ENCODE measurements around the gene AFAP1. TPM values are rescaled to one million over a fixed set of nuclear protein-coding genes. Genes with fewer than 3 reads are reported as not detected.

The AFAP1 gene
- total RNA-seq, 1 experiment from 2014 or later: 23.6 TPM

- TF ChIP-seq AR (CRISPR knock-in tag; IDR thresholded peaks at IDR 0.05): no peak
Measured at GRCh38 chr4:7799306-7799705, 140.4 kb downstream of the AFAP1 start (continued).

DNA sequence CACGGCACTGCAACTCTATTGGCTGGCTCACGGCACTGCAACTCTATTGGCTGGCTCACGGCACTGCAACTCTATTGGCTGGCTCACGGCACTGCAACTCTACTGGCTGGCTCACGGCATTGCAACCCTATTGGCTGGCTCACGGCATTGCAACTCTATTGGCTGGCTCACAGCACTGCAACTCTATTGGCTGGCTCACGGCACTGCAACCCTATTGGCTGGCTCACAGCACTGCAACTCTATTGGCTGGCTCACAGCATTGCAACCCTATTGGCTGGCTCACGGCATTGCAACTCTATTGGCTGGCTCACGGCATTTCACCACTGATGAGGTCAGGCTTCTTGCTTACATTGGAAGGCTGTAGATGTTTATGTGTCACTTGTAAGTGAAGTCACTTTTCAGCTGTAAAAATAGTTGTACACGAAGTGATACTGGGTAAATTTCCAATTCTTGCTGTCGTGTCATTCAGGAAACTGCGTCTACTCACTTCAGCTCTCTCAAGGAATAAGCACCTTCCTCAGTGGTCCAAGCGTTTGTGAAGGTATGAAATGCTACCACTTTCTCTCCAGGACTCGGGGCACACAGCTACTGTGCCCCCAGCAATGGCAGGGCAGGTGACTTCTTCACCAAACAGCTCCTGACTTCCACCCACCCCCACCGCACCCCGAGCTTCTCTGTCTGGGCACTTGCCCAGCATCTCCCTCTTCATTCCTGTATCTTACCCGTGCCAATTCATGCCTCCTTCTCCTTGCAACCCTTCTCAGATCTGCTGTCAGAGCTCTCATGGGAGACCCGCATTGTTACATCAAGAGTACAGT is 141.3 kb downstream of the AFAP1 start:
- ATAC-seq (no peak), DNase-seq (ENCODE audit: low spot score) (no peak)
- Mint-ChIP-seq H3K27me3 (ENCODE audit: low read depth) (no peaks in the 10 kb centered on the region), H3K4me3 (no peak overlapping the region), H3K36me3 (peaks cover 38% of the 10 kb centered on the region), H3K4me1 (no peaks in the 10 kb centered on the region; the same call in 1 of the 2 replicates), H3K9me3 (peaks cover 13% of the 10 kb centered on the region), H3K27ac (no peak overlapping the region)
- CTCF ChIA-PET: interaction anchor here (2.0 kb wide), 1 partner anchor 37 kb away, joined by 6 read pairs; no protein-coding TSS in a partner anchor
- TF ChIP-seq FOXP1 (CRISPR knock-in tag; IDR thresholded peaks at IDR 0.05; ENCODE audit: borderline replicate concordance) (no peak), NFYB (CRISPR knock-in tag; conservative IDR thresholded peaks at IDR 0.05; ENCODE audit: low read depth) (peak; percentile 76)
- POLR2A ChIA-PET: no interaction called here

- Mint-ChIP-seq H3K9me3 (peaks cover 13% of the 10 kb centered on the region), H3K27me3 (ENCODE audit: low read depth) (no peaks in the 10 kb centered on the region), H3K4me1 (no peaks in the 10 kb centered on the region; the same call in 1 of the 2 replicates), H3K27ac (no peak overlapping the region), H3K4me3 (no peak overlapping the region), H3K36me3 (peaks cover 40% of the 10 kb centered on the region)
- ChIA-PET CTCF (no interaction called here), POLR2A (no interaction called here)
- TF ChIP-seq ELF4 (CRISPR knock-in tag; IDR thresholded peaks at IDR 0.05; ENCODE audit: low read depth) (no peak), NR3C1 (CRISPR knock-in tag; conservative IDR thresholded peaks at IDR 0.05; ENCODE audit: low read depth) (no peak), ZNF512 (CRISPR knock-in tag; IDR thresholded peaks at IDR 0.05; ENCODE audit: borderline replicate concordance) (no peak), JUN (CRISPR knock-in tag; IDR thresholded peaks at IDR 0.05) (no peak), SOX15 (CRISPR knock-in tag; IDR thresholded peaks at IDR 0.05) (no peak), SMAD4 (CRISPR knock-in tag; IDR thresholded peaks at IDR 0.05) (no peak), ZNF423 (CRISPR knock-in tag; IDR thresholded peaks at IDR 0.05) (no peak), ZBTB43 (CRISPR knock-in tag; IDR thresholded peaks at IDR 0.05) (no peak), CREM (CRISPR knock-in tag; IDR thresholded peaks at IDR 0.05) (no peak), JAZF1 (CRISPR knock-in tag; IDR thresholded peaks at IDR 0.05) (no peak), HMGXB4 (CRISPR knock-in tag; IDR thresholded peaks at IDR 0.05) (no peak), ESRRA (CRISPR knock-in tag; IDR thresholded peaks at IDR 0.05; ENCODE audit: borderline replicate concordance) (no peak), GTF2I (CRISPR knock-in tag; conservative IDR thresholded peaks at IDR 0.05) (no peak), PRRX2 (CRISPR knock-in tag; IDR thresholded peaks at IDR 0.05) (no peak)
- TF ChIP-seq, protein P1, sequence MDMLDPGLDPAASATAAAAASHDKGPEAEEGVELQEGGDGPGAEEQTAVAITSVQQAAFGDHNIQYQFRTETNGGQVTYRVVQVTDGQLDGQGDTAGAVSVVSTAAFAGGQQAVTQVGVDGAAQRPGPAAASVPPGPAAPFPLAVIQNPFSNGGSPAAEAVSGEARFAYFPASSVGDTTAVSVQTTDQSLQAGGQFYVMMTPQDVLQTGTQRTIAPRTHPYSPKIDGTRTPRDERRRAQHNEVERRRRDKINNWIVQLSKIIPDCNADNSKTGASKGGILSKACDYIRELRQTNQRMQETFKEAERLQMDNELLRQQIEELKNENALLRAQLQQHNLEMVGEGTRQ (CRISPR knock-in tag; IDR thresholded peaks at IDR 0.05): no peak
- TF ChIP-seq, protein P2, sequence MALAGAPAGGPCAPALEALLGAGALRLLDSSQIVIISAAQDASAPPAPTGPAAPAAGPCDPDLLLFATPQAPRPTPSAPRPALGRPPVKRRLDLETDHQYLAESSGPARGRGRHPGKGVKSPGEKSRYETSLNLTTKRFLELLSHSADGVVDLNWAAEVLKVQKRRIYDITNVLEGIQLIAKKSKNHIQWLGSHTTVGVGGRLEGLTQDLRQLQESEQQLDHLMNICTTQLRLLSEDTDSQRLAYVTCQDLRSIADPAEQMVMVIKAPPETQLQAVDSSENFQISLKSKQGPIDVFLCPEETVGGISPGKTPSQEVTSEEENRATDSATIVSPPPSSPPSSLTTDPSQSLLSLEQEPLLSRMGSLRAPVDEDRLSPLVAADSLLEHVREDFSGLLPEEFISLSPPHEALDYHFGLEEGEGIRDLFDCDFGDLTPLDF (CRISPR knock-in tag; IDR thresholded peaks at IDR 0.05): no peak
- DNase-seq (ENCODE audit: low spot score) (no peak), ATAC-seq (no peak)
Measured at GRCh38 chr4:7797330-7797729, 142.3 kb downstream of the AFAP1 start.
